Measurements from ENCODE around the gene CLDND1.

The CLDND1 gene

GRCh38 chr3:98513091-98513511 is 9.6 kb downstream of the CLDND1 start:
- DNase-seq = no peak

GRCh38 chr3:98512576-98512975 is 10.1 kb downstream of the CLDND1 start:
- DNase-seq = no peak

GRCh38 chr3:98508582-98508981 is 14.1 kb downstream of the CLDND1 start:
- no peak for DNase-seq

- DNase-seq = no peak
Measured at GRCh38 chr3:98504539-98504938, 18.2 kb downstream of the CLDND1 start.

- no peak for DNase-seq
Measured at GRCh38 chr3:98501863-98502576, 20.7 kb downstream of the CLDND1 start.

GRCh38 chr3:98501270-98501669 is 21.4 kb downstream of the CLDND1 start:
- no peak for DNase-seq

- DNase-seq = no peak
Measured at GRCh38 chr3:98500019-98500418, 22.7 kb downstream of the CLDND1 start.

- DNase-seq = no peak
Measured at GRCh38 chr3:98497381-98497780, 25.3 kb downstream of the CLDND1 start, which contains the start of gene OR5K2. Gene OR5K2, plus strand, starts transcription at chr3:98497681. Its CDS starts 0 bp downstream, at chr3:98497681.

GRCh38 chr3:98483626-98484025 is 39.1 kb downstream of the CLDND1 start:
- DNase-seq = no peak

- no peak for DNase-seq
Measured at GRCh38 chr3:98482717-98483482, 39.8 kb downstream of the CLDND1 start.

Data from activated CD8-positive, alpha-beta memory T cell treated with anti-CD3 and anti-CD28 coated beads for 24 hours (primary cell).